Cardiac muscle cell (in vitro differentiated cells and primary cell): ENCODE measurements around the gene NOS2. TPM values are rescaled to one million over a fixed set of nuclear protein-coding genes. Genes with fewer than 3 reads are reported as not detected.

Experiments
- DNase-seq, 2 donors: peaks; one replicate each; pipeline versions ENCODE4 v3.0.0 to v3.0.0-alpha.2; 2010 to 2017; ENCODE audit warnings: low read depth in 1 of 2, low spot score in 1 of 2
- H3K27ac ChIP-seq: fragments of 200-600 bp; sonication (generic); 2 replicates; pipeline ENCODE4 v1.5.1; 2016
- H3K27me3 ChIP-seq: fragments of 200-600 bp; sonication (generic); 2 replicates; pipeline ENCODE4 v1.6.0; 2016; ENCODE audit warnings: control low read depth
- H3K36me3 ChIP-seq: fragments of 200-600 bp; sonication (generic); 2 replicates; pipeline ENCODE4 v1.5.1; 2016; ENCODE audit warnings: control low read depth
- H3K4me1 ChIP-seq: fragments of 200-600 bp; sonication (generic); 2 replicates; pipeline ENCODE4 v1.8.1; 2017; ENCODE audit warnings: low read depth, mild to moderate bottlenecking, mixed run types
- H3K4me3 ChIP-seq: fragments of 200-600 bp; sonication (generic); 2 replicates; pipeline ENCODE4 v1.5.1; 2016; ENCODE audit warnings: mild to moderate bottlenecking
- H3K9me3 ChIP-seq: fragments of 200-600 bp; sonication (generic); 2 replicates; pipeline ENCODE4 v1.5.1; 2017; ENCODE audit warnings: low read depth, mild to moderate bottlenecking, control low read depth
- polyA plus RNA-seq: library from polyadenylated mRNA; unstranded; fragments of >200 nt; fragmentation: Nextera tagmentation; extraction: Ambion mirVana; gene quantifications from 2 replicates; pipeline ENCODE4 v1.2.1, GENCODE V29; 2016
- total RNA-seq: library from RNA; depleted of rRNA; stranded (reverse); fragments of >200 nt; gene quantifications from 2 replicates; pipeline ENCODE4 v1.2.3, GENCODE V29; 2016
- TF ChIP-seq, protein P1 (sequence below): IDR thresholded peaks from 2 replicates; pipeline ENCODE4 v1.5.1; 2012; ENCODE audit warnings: low read depth, mild to moderate bottlenecking, low read length

NOS2 gene
- total and polyA plus RNA-seq, 2 experiments from 2014 or later = 0.20 to 0.54 TPM

- H3K9me3 ChIP-seq = no peaks in the 10 kb centered on the region
- H3K36me3 ChIP-seq = no peaks in the 10 kb centered on the region
- H3K4me3 ChIP-seq = no peak overlapping the region
- no peak for DNase-seq
- H3K27ac ChIP-seq = no peak overlapping the region
- H3K4me1 ChIP-seq = no peaks in the 10 kb centered on the region
- TF ChIP-seq, protein P1, sequence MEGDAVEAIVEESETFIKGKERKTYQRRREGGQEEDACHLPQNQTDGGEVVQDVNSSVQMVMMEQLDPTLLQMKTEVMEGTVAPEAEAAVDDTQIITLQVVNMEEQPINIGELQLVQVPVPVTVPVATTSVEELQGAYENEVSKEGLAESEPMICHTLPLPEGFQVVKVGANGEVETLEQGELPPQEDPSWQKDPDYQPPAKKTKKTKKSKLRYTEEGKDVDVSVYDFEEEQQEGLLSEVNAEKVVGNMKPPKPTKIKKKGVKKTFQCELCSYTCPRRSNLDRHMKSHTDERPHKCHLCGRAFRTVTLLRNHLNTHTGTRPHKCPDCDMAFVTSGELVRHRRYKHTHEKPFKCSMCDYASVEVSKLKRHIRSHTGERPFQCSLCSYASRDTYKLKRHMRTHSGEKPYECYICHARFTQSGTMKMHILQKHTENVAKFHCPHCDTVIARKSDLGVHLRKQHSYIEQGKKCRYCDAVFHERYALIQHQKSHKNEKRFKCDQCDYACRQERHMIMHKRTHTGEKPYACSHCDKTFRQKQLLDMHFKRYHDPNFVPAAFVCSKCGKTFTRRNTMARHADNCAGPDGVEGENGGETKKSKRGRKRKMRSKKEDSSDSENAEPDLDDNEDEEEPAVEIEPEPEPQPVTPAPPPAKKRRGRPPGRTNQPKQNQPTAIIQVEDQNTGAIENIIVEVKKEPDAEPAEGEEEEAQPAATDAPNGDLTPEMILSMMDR = no peak
- no peaks in the 10 kb centered on the region for H3K27me3 ChIP-seq
Observed at GRCh38 chr17:27816946-27817345, 16.6 kb upstream of the NOS2 start.

DNA sequence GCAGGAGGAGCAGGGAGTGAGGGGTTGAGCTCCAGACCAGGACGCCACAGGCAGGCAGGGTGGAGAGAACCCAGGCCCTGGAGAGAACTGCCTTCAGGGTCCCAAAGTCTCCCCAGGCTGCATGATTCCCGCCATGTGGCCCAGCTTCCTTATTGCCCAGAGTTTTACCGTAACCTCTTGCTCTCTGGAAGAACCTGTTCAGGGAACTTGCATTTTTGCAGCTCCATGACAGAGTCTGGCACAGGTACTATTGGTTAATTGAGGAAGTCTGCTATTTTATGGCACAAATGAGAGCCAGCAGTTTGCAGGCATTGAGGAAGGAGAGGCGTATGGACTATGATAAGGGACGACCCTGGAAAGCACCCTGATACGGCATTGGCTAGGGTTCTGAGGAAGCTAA lies 11.6 kb upstream of the NOS2 start:
- no peak overlapping the region for H3K27ac ChIP-seq
- TF ChIP-seq, protein P1 = no peak
- peaks cover 3% of the 10 kb centered on the region for H3K4me1 ChIP-seq
- no peaks in the 10 kb centered on the region for H3K36me3 ChIP-seq
- no peaks in the 10 kb centered on the region for H3K9me3 ChIP-seq
- H3K4me3 ChIP-seq = no peak overlapping the region
- no peaks in the 10 kb centered on the region for H3K27me3 ChIP-seq
- DNase-seq = no peak

GRCh38 chr17:27810902-27811557 lies 10.7 kb upstream of the NOS2 start:
- Histone ChIP-seq H3K36me3 (no peaks in the 10 kb centered on the region), H3K27ac (no peak overlapping the region), H3K4me3 (no peak overlapping the region), H3K9me3 (no peaks in the 10 kb centered on the region), H3K4me1 (peaks cover 3% of the 10 kb centered on the region), H3K27me3 (no peaks in the 10 kb centered on the region)
- no peak for DNase-seq
- TF ChIP-seq, protein P1 = no peak

GRCh38 chr17:27810211-27810901 lies 10.0 kb upstream of the NOS2 start:
- Histone ChIP-seq H3K4me3 (no peak overlapping the region), H3K4me1 (peaks cover 6% of the 10 kb centered on the region), H3K36me3 (no peaks in the 10 kb centered on the region), H3K27ac (no peak overlapping the region), H3K27me3 (no peaks in the 10 kb centered on the region), H3K9me3 (no peaks in the 10 kb centered on the region)
- DNase-seq = no peak
- TF ChIP-seq, protein P1 = no peak

GRCh38 chr17:27809555-27809954 lies 9.2 kb upstream of the NOS2 start:
- no peak overlapping the region for H3K27ac ChIP-seq
- DNase-seq = no peak
- no peaks in the 10 kb centered on the region for H3K27me3 ChIP-seq
- H3K9me3 ChIP-seq = no peaks in the 10 kb centered on the region
- no peak overlapping the region for H3K4me3 ChIP-seq
- TF ChIP-seq, protein P1 = no peak
- no peaks in the 10 kb centered on the region for H3K36me3 ChIP-seq
- peaks cover 6% of the 10 kb centered on the region for H3K4me1 ChIP-seq
